GM10266 (cell line): ENCODE results near the gene MED29.

ENCODE experiments used
- DNase-seq: peaks from one replicate; pipeline ENCODE4 v3.0.0; 2012; ENCODE audit errors: extremely low spot score
- TF ChIP-seq, protein P1 (sequence below): IDR thresholded peaks from 2 replicates; pipeline ENCODE4 v1.5.1; 2012; ENCODE audit warnings: mild to moderate bottlenecking, low read depth; ENCODE audit not compliant: control insufficient read depth, insufficient read depth; ENCODE audit errors: missing control alignments

MED29 gene

DNA sequence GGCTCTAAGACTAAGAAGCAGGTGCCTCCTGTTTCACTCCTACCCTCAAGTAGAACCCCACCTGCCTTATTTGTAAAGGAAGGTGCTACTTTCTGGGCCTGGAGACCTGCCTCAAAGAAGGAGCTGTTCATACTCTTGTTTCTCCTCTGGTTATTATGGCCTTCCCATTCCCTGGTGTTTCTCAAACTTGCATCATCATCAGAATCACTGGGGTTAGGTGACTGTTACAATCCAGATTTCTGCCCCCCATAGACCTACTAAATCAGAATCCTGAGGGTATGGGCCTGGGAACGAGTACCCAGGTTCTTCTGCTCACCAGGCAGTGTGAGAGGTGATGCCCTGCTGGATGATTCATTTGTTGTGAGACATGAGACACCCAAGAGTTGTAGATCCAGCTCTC lies 30.6 kb upstream of the MED29 start:
- DNase-seq, result no peak
- TF ChIP-seq, protein P1, sequence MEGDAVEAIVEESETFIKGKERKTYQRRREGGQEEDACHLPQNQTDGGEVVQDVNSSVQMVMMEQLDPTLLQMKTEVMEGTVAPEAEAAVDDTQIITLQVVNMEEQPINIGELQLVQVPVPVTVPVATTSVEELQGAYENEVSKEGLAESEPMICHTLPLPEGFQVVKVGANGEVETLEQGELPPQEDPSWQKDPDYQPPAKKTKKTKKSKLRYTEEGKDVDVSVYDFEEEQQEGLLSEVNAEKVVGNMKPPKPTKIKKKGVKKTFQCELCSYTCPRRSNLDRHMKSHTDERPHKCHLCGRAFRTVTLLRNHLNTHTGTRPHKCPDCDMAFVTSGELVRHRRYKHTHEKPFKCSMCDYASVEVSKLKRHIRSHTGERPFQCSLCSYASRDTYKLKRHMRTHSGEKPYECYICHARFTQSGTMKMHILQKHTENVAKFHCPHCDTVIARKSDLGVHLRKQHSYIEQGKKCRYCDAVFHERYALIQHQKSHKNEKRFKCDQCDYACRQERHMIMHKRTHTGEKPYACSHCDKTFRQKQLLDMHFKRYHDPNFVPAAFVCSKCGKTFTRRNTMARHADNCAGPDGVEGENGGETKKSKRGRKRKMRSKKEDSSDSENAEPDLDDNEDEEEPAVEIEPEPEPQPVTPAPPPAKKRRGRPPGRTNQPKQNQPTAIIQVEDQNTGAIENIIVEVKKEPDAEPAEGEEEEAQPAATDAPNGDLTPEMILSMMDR, result no peak

DNA sequence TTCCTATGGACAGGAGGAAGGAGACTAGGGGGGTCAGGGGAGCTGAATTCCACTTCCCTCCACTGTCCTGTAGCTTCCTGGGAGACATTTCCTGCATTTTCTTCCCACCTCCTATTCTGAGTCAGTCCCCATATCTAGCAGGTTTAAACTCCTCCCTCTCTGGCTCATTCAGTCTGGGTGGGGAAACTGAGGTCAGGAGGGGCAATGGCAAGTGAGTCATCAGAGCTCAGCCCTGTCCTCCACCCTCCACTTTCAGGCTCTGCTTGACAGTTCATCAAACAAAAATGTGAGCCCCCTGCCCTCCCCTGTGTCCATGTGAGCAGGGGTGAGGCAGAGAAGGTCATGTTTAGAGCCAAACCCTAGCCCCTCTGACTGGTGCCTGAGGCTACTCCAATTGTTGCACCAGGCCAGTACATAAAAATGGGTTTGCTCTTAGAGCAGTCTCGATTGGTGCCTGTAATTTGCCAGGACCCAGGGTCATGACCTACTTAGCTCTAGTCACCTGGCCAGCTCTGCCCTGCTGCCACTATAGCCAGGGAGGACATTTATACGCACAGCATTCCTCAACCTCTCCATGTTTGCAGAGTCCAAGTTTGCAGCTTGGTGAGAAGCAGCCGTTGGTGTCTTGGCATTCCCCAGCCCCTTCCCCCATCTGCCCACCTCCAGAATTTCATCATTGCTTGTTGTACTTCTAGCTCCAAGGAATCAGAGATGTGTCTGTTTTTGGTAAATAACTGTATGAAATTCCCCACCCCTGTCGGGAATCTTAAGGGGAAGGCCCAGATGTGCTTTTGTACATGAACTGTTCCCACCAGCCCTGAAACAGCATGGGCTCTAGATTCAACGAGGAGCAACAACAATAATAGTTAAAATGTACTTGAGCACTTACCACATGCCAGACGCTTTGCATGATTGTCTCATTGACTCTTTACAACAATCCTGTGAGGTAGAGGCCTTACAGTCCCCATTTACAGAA lies 28.2 kb upstream of the MED29 start:
- DNase-seq, result no peak
- TF ChIP-seq, protein P1, result no peak

DNA sequence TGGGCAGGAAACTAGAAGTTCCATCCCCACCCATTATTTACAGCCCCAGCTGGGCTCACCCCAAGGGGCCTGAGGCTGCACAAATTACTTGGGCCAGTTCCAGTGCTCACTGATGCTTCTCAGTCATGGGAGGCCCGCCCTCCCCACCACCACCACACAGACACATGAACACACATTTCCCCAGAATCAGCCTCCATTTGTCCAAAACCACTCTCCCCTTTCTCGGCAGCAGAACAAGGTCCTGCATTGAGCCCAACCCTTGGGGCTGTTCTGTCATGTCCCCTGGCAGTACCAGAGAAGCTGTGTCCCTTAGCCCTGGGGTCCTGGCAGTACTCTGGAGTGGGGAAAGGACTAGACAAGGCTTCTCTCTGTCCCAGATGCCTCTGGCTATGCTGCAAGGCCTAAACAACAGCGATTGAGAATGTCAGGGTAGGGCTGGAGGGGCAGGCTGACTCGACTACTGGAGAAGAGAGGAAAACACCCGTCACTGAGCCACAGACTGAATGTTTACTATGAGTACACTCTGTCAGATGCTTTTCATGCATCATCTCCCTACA lies 27.2 kb upstream of the MED29 start:
- TF ChIP-seq, protein P1, result no peak
- DNase-seq, result no peak

DNA sequence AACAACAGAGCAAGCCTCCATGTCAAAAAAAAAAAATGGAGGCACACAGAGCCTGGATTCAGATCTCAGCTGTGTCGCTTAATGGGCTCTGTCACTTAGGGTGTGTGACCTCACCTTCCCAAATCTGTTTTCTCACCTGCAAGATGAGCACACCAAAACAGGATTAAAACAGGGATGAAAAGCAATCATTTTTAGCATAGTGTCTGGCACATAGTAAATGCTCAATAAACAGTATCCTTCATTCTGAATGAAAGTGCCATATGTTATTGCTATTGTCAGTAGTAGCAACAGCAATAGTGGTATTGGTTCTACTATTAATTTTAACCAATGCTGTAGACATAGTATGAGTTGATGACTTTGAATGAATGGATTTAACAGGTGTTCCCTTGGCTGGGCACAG lies 25.6 kb upstream of the MED29 start:
- DNase-seq, result no peak
- TF ChIP-seq, protein P1, result no peak

DNA sequence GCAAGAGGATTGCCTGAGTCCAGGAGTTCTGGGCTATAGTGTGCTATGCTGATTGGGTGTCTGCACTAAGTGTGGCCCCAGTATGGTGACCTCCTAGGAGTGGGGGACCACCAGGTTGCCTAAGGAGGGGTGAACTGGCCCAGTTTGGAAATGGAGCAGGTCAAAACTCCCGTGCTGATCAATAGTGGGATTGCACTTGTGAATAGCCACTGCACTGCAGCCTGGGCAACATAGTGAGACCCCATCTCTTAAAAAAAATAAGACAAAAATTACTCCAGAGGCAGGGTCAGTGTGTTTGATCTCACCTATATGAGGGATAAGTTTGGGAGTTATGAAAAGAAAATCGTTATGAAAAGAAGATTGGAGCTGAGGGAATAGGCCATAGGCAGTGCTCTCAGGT lies 22.0 kb upstream of the MED29 start:
- no peak for DNase-seq
- TF ChIP-seq, protein P1, result no peak

DNA sequence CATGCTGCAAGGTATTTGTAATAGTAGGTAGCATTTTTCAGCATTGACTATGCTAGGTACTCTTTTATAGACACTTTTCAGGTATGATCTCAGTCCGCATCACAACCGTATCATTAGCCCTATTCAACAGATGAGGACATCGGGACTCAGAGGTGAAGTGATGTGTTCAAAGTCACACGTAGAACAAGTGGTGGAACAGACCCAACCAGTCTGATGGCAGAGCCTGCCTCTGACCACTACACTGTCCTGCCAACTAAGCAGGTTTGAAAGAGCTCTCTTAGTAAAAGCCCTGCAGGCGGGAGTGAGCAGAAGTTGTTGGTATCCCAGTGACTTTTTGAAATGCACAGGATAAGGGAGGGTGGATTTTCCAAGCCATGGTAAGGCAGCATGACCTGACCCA lies 20.4 kb upstream of the MED29 start:
- TF ChIP-seq, protein P1, result no peak
- DNase-seq, result no peak
